ENCODE results near the gene YARS1. TPM values are rescaled to one million over a fixed set of nuclear protein-coding genes. Genes with fewer than 3 reads are reported as not detected.

Gene YARS1
- total and polyA plus RNA-seq, 2 of the 13 experiments (the other 11 are each of a cell fraction or from before 2014, with no cell fraction given) = 50.1 to 113 TPM

GRCh38 chr1:32736812-32737791 lies 80.1 kb downstream of the YARS1 start (continued):
- TF ChIP-seq E2F5 (CRISPR knock-in tag; conservative IDR thresholded peaks at IDR 0.05) (0 out of 2 replicates have a peak, but pooled peaks have one; percentile 53), FOXO1 (CRISPR knock-in tag; IDR thresholded peaks at IDR 0.05) (peak; percentile 51; the same call in 1 of the 2 replicates), USF2 (IDR thresholded peaks at IDR 0.05; ENCODE audit: low read depth, low read length) (peak; percentile 62), USF2 (CRISPR knock-in tag; IDR thresholded peaks at IDR 0.05; ENCODE audit: borderline replicate concordance) (peak; percentile 89; the same call in 1 of the 2 replicates), ZNF607 (CRISPR knock-in tag; IDR thresholded peaks at IDR 0.05; ENCODE audit: borderline replicate concordance) (peak; percentile 46; the same call in 1 of the 2 replicates), HDAC2 (CRISPR knock-in tag; IDR thresholded peaks at IDR 0.05) (peak; percentile 84), ZNF280D (CRISPR knock-in tag; IDR thresholded peaks at IDR 0.05) (0 out of 2 replicates have a peak, but pooled peaks have one; percentile 33), SP4 (CRISPR knock-in tag; IDR thresholded peaks at IDR 0.05) (peak; percentile 36; the same call in 1 of the 2 replicates), ZNF609 (CRISPR knock-in tag; IDR thresholded peaks at IDR 0.05; ENCODE audit: borderline replicate concordance) (peak; percentile 76; the same call in 1 of the 2 replicates), MAFK (conservative IDR thresholded peaks at IDR 0.05 in 1 of 2, IDR thresholded peaks at IDR 0.05 in 1 of 2; ENCODE audit: low read length in 2 of 2) (peak; percentile 37 to 61; a peak in 3 of 4 replicates), ZNF335 (CRISPR knock-in tag; IDR thresholded peaks at IDR 0.05) (peak; percentile 89), NFKBIZ (CRISPR knock-in tag; IDR thresholded peaks at IDR 0.05) (peak; percentile 79; the same call in 1 of the 2 replicates), ZNF20 (CRISPR knock-in tag; IDR thresholded peaks at IDR 0.05) (no peak), FOXM1 (CRISPR knock-in tag; IDR thresholded peaks at IDR 0.05) (no peak), TFDP1 (CRISPR knock-in tag; IDR thresholded peaks at IDR 0.05; ENCODE audit: borderline replicate concordance) (peak; percentile 29; the same call in 1 of the 2 replicates)

All from HepG2 (cell line).